Epithelial cell of esophagus (primary cell): ENCODE data around the gene IWS1.

Experiments used
- DNase-seq: peaks from one replicate; pipeline ENCODE4 v3.0.0; 2010; ENCODE audit warnings: low read depth
- H3K4me3 ChIP-seq: 2 replicates; pipeline ENCODE4 v1.5.1; 2011; ENCODE audit warnings: mild to moderate bottlenecking, low read length, control low read depth
- TF ChIP-seq, protein P1 (sequence below): IDR thresholded peaks from 2 replicates; pipeline ENCODE4 v1.5.1; 2011; ENCODE audit warnings: low read depth, mild to moderate bottlenecking, low read length, control low read depth, inconsistent platforms; ENCODE audit not compliant: insufficient read depth; ENCODE audit errors: missing control alignments

The IWS1 gene

DNA sequence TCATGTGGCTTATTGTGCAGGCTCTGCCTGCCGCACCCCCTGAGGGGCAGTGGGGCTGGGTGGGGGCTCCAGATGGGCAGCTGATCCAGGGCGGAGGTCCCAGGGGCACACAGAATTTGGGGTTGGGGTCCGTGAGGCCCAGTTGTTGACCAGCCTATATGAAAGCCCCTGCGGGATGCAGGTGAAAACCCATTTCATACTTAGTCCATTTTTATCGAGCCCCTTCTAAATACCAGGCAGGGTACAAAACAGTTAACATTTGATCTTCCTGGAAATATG lies 39.8 kb upstream of the IWS1 start:
- no peak overlapping the region for H3K4me3 ChIP-seq
- TF ChIP-seq, protein P1, sequence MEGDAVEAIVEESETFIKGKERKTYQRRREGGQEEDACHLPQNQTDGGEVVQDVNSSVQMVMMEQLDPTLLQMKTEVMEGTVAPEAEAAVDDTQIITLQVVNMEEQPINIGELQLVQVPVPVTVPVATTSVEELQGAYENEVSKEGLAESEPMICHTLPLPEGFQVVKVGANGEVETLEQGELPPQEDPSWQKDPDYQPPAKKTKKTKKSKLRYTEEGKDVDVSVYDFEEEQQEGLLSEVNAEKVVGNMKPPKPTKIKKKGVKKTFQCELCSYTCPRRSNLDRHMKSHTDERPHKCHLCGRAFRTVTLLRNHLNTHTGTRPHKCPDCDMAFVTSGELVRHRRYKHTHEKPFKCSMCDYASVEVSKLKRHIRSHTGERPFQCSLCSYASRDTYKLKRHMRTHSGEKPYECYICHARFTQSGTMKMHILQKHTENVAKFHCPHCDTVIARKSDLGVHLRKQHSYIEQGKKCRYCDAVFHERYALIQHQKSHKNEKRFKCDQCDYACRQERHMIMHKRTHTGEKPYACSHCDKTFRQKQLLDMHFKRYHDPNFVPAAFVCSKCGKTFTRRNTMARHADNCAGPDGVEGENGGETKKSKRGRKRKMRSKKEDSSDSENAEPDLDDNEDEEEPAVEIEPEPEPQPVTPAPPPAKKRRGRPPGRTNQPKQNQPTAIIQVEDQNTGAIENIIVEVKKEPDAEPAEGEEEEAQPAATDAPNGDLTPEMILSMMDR, result no peak
- DNase-seq, result no peak

- DNase-seq, result no peak
- TF ChIP-seq, protein P1, result no peak
- no peak overlapping the region for H3K4me3 ChIP-seq
Measured at GRCh38 chr2:127565261-127566138, 39.2 kb upstream of the IWS1 start.

- H3K4me3 ChIP-seq, result no peak overlapping the region
- no peak for DNase-seq
- TF ChIP-seq, protein P1, result no peak
Measured at GRCh38 chr2:127564429-127565260, 38.4 kb upstream of the IWS1 start.

- TF ChIP-seq, protein P1, result no peak
- no peak for DNase-seq
- no peak overlapping the region for H3K4me3 ChIP-seq
Measured at GRCh38 chr2:127563458-127564428, 37.5 kb upstream of the IWS1 start.

DNA sequence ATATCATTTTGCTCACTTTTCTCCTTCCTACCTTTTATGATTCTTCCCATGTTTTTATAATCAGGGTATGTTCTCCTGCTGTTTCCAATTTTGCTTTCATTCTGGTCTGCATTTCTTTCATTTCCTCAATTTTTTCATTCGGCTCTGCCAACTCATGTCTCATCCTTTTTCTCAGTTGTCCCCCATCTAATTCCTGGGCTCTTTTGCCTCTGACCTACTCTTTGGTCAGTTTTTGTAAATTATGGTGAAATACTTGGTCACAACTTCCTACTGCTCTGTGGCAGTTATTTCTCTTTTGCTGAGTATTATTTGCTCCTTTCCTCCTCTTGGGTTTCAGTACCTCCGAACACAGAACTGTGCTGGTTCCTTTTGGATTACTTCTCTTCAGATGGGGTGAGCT lies 36.6 kb upstream of the IWS1 start:
- H3K4me3 ChIP-seq, result no peak overlapping the region
- TF ChIP-seq, protein P1, result no peak
- no peak for DNase-seq

- H3K4me3 ChIP-seq, result no peak overlapping the region
- no peak for DNase-seq
- TF ChIP-seq, protein P1, result no peak
Measured at GRCh38 chr2:127561371-127561770, 35.1 kb upstream of the IWS1 start.
